Activated T-cell treated with anti-CD3 and anti-CD28 coated beads, Interleukin-2, amount 50 U/mL, for 4 hours (primary cell): ENCODE results near the gene CERS3. TPM values are rescaled to one million over a fixed set of nuclear protein-coding genes. Genes with fewer than 3 reads are reported as not detected.

ENCODE experiments used
- ATAC-seq, 2 donors: fragments of 200-7000 bp; cut with Tn5 transposase; one replicate each; pipeline ENCODE4 v1.10.0; 2021
- DNase-seq: peaks from one replicate; pipeline ENCODE4 v3.0.0-alpha.2; 2020
- H3K27me3 Mint-ChIP-seq: one replicate; pipeline ENCODE4 v1.8.0; 2021; ENCODE audit warnings: low read depth, mixed read lengths
- H3K36me3 Mint-ChIP-seq: one replicate; pipeline ENCODE4 v1.8.0; 2022; ENCODE audit warnings: mixed read lengths; ENCODE audit not compliant: insufficient read depth
- H3K4me1 Mint-ChIP-seq: one replicate; pipeline ENCODE4 v1.8.0; 2021; ENCODE audit warnings: low read depth, mixed read lengths
- H3K4me3 Mint-ChIP-seq: one replicate; pipeline ENCODE4 v1.8.0; 2021; ENCODE audit warnings: mild to moderate bottlenecking, moderate library complexity, mixed read lengths
- H3K9me3 Mint-ChIP-seq: one replicate; pipeline ENCODE4 v1.8.0; 2021; ENCODE audit warnings: mixed read lengths
- total RNA-seq, 3 donors: library from RNA; stranded (reverse); gene quantifications; one replicate each; pipeline ENCODE4 v1.2.1, GENCODE V29; 2021

CERS3 gene
- total RNA-seq, 3 donors from 2014 or later: 0.16 to 0.45 (median 0.18) TPM

DNA sequence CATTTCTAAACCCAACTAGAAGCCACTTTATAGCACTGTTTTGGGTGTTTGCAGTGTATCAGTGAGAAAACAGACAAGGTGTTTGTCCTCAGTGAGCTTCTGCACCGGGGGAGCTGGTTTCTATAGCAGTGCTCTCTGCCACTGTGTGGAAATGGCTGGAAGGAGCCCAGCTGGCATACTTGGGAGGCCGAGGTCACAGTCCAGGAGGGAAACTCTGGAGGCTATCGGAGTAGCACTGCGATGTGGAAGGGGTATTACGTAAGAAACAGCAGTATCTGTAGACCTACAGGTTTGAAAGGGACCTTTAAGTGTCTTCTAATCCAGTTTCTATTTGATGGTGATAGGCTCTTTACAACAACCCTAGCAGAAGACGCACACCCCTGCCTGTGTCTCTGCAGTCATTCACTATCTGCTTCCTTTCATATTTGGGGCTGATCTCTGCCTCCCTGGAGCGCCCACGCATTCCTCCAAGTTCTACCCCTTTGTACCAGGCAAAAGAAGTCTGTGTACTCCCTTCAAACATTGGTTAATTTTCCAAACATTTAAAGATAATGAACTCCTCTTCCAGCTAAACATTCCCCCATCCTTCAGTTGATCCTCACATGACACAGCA lies 99.5 kb downstream of the CERS3 start:
- Mint-ChIP-seq H3K4me3 (no peak overlapping the region), H3K36me3 (peaks cover 6% of the 10 kb centered on the region), H3K4me1 (no peaks in the 10 kb centered on the region), H3K27me3 (no peaks in the 10 kb centered on the region), H3K9me3 (peaks cover 8% of the 10 kb centered on the region)
- no peak for DNase-seq
- ATAC-seq: no peak

DNA sequence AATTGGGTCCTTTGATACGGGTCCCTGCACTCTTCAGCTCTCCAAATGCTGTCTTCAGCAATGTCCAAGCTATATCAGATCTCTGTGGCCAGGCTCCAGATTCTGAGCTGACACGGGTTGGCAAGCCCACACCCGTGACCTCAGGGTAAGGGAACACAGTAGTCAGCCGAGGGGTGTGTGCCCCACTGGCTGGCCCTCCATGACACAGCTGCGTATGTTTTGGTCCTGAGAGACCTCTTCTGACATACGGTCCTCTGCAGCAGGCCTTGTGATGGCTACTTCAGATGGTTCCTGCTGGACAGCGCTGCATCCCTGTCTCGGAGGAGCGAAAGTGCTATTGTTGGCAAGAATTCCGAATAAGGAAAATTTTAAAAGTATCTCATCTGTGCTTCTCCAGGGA lies 101.8 kb downstream of the CERS3 start:
- no peaks in the 10 kb centered on the region for H3K4me1 Mint-ChIP-seq
- DNase-seq (no peak), ATAC-seq (no peak)
- H3K9me3 Mint-ChIP-seq: peaks cover 14% of the 10 kb centered on the region
- H3K4me3 Mint-ChIP-seq: no peak overlapping the region
- H3K36me3 Mint-ChIP-seq: peaks cover 8% of the 10 kb centered on the region
- H3K27me3 Mint-ChIP-seq: no peaks in the 10 kb centered on the region

DNA sequence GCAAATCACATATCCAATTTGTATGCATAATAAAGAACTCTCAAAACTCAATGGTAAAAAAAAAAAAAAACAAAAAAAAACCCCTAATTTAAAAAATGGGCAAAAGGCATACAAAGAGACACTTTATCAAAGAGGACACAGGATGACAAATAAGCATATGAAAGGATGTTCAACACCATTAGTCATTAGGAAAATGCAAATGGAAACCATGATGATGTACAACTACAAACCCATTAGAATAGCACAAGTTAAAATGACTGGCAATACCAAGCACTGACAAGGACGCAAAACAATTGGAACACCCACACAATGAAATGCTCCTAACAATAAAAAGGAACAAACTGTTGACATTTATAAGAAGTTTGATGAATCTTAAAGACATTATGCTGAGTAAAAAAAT lies 123.6 kb downstream of the CERS3 start:
- Mint-ChIP-seq H3K9me3 (peaks cover 9% of the 10 kb centered on the region), H3K4me1 (peaks cover 3% of the 10 kb centered on the region), H3K4me3 (no peak overlapping the region), H3K27me3 (no peaks in the 10 kb centered on the region), H3K36me3 (peaks cover 9% of the 10 kb centered on the region)
- ATAC-seq (no peak), DNase-seq (no peak)

DNA sequence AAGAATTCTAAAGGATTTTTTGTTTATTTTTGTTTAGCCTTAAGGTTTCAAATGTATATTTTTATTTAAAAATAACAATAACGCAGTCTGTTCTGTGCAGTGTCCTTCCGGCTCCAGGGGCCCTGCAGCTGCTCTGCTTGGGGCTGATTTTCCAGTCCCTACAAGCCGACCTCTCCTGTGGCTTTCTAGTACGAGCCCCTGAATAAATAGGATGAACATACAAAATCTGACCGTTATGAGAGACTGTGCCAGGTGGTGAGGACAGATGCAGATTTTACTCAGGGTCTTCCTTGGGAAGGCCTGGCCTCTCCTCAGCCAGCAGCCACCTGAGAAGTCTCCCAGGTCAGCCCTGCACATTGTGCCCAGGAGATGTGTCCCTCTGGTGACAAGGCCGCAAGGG lies 127.8 kb downstream of the CERS3 start:
- H3K4me3 Mint-ChIP-seq: no peak overlapping the region

DNA sequence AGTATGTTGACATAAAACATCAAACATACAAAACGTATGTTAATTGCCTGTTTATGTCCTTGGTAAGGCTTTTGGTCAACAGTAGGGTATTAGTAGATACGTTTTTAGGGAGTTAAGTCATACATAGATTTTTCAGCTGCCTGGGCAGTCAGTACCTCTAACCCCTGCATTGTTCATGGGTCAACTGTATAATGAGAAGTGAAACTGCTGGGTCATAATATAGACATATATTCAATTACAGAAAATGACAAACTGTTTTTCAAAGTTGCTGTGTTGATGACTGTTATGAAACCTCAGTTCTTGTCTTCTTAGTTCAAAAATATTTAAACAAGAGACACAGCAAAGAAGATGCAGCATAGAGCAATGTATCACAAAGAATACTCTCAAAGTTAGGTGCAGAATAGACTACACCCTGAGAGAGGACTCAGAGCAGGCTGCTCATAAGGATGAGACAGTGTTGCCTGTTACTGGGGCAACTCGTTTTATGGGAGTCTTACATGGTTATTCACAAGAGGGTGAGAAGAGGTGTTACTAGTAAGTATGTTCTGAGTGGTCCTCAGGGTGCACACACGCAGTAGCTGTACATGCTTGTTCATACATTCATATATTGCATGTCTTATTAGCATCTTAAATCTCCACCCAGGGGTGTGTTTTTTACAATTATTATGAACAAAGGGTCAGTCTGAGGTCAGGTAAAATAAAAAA lies 133.9 kb downstream of the CERS3 start:
- DNase-seq (no peak), ATAC-seq (no peak)
- no peaks in the 10 kb centered on the region for H3K27me3 Mint-ChIP-seq
- no peaks in the 10 kb centered on the region for H3K36me3 Mint-ChIP-seq
- H3K4me3 Mint-ChIP-seq: no peak overlapping the region
- H3K4me1 Mint-ChIP-seq: no peaks in the 10 kb centered on the region
- no peaks in the 10 kb centered on the region for H3K9me3 Mint-ChIP-seq

More for the DNA sequence above, 127.8 kb downstream of the CERS3 start:
- no peaks in the 10 kb centered on the region for H3K27me3 Mint-ChIP-seq
- peaks cover 7% of the 10 kb centered on the region for H3K36me3 Mint-ChIP-seq
- H3K4me1 Mint-ChIP-seq: peaks cover 3% of the 10 kb centered on the region
- ATAC-seq: no peak
- no peak for DNase-seq
- H3K9me3 Mint-ChIP-seq: no peaks in the 10 kb centered on the region

DNA sequence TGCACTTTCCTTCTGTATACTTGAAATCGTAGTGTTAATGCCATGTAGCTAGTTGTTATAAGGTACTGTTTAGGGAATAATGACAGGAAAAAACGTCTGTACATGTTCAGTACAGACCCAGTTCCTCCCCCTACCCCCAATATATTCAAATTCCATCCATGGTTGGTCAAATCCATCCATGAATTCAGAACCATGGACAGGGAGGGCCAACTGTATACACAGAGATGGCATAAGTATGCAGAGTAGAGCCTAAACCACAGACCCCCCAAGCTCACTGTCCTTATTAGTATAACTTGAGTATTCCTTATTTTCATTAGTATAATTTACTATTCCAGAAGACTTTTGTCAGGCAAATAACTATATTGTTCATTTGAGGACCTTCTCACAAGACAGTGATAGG lies 135.7 kb downstream of the CERS3 start:
- H3K4me1 Mint-ChIP-seq: no peaks in the 10 kb centered on the region
- H3K4me3 Mint-ChIP-seq: no peak overlapping the region
- no peaks in the 10 kb centered on the region for H3K27me3 Mint-ChIP-seq
- ATAC-seq (no peak), DNase-seq (no peak)
- H3K9me3 Mint-ChIP-seq: no peaks in the 10 kb centered on the region
- H3K36me3 Mint-ChIP-seq: no peaks in the 10 kb centered on the region

DNA sequence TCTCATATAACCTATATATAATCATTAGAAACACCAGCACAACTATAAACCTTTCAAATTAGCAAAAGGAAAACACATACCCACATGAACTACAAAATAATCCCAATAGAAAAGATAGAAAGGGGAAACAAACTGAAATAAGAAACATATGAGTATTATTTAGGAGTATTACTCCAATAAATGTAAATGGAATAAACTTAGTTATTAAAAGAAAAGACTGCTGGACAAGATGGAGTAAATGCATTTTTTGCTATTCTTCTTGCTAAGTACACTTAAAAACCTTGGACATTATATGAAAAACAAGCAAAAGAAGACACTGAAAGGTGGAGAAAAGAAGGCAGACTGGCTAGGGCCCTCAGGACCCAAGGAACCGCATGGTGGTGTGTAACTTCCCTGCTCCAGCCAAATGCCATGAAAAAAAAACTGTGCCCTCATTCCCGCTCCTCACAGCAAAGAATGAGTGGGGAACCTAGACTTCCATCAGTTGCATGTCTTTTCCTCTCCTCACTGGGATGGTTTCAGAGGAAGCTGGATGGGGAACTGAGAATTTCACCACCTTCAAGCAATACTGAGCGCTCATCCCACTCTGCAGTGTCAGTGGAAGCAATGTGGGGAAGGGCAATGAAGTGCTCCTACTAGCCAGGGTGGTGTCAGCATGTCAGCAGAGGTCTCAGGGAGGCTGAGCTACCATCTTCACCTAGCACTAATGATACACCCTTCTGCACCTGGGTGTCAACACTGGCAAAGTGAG lies 143.3 kb downstream of the CERS3 start:
- DNase-seq: no peak

DNA sequence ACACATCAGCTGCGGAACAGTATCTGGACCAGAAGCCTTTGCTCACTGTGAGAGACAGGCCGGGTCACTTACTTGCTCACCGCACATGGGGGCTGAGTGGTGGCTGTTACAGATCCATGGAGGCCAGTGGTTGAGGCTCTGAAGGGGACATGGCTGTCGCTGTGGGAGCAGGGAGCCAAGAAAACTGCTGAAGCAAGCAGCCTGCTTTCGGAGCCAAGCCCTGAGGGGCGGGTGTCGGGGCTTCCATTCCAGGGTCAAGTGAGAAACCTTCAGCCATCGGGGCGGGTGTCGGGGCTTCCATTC lies 144.7 kb downstream of the CERS3 start:
- Mint-ChIP-seq H3K27me3 (peaks cover 14% of the 10 kb centered on the region), H3K9me3 (peaks cover 14% of the 10 kb centered on the region), H3K36me3 (peaks cover 3% of the 10 kb centered on the region), H3K4me3 (no peak overlapping the region), H3K4me1 (peaks cover 2% of the 10 kb centered on the region)
- ATAC-seq (no peak), DNase-seq (no peak)

More for the DNA sequence above, 143.3 kb downstream of the CERS3 start:
- no peak for ATAC-seq
- H3K27me3 Mint-ChIP-seq: peaks cover 12% of the 10 kb centered on the region
- H3K4me3 Mint-ChIP-seq: no peak overlapping the region
- peaks cover 2% of the 10 kb centered on the region for H3K4me1 Mint-ChIP-seq
- peaks cover 14% of the 10 kb centered on the region for H3K9me3 Mint-ChIP-seq
- H3K36me3 Mint-ChIP-seq: peaks cover 3% of the 10 kb centered on the region

DNA sequence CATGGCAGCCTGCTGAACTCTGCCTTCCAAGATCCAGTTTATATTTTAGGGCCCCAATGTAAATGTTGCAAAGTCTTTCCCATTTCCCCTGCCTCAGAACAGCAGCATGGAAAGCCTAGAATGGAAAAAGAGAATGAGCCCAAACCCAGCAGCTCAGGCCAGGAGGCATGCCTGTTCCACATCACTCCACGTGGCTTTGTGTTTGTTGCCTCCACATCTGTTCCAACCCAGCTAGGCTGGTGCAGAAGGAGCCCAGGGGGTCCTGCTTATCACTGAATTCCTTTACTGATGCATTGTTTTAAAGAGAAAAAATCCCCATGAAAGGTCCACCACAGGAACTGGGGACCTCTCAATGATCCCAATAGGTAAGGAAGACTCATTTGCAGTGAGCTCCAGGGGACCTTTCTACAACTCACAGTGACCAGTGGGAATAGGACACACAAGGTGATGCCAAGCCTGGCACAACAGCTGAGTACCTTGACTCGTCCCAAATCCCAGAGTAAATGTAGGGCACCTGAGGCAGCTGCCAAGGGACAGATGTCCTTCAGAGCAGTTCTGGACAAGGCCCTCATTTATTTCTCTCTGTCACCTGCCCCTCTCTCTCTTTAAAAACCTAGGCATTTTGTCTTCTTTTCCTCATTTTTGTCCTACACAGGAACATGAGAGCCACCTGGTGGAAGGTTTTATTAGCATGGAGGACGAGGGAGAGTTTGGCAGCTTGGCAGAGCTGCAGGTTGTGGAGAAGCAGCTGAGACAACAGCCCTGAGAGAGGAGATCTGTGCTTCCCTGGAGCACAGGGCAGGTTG lies 145.2 kb downstream of the CERS3 start:
- no peak for ATAC-seq
- Mint-ChIP-seq H3K4me3 (no peak overlapping the region), H3K4me1 (peaks cover 2% of the 10 kb centered on the region), H3K36me3 (peaks cover 3% of the 10 kb centered on the region), H3K27me3 (peaks cover 16% of the 10 kb centered on the region), H3K9me3 (peaks cover 14% of the 10 kb centered on the region)
- no peak for DNase-seq

DNA sequence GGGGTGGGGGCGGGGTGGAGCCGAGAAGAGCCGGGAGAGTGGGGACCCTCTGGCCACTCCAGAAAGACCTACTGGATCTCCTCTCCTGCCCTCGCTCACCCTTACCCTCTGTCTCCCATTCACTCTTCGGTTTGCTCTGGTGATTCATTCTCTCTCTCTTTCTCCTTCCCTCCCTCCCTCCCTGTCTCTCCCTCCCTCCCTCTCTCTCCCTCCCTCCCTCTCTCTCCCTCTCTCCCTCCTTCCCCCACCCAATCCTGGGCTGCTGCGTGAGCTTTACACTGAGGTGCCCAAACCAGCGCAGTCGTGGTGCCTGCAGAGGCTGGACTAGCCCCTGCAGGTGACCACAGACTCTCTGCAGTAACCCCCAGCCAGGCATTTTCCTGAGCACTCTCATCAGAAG lies 154.8 kb downstream of the CERS3 start:
- Mint-ChIP-seq H3K9me3 (peaks cover 17% of the 10 kb centered on the region), H3K36me3 (no peaks in the 10 kb centered on the region), H3K27me3 (peaks cover 36% of the 10 kb centered on the region), H3K4me1 (peaks cover 4% of the 10 kb centered on the region), H3K4me3 (no peak overlapping the region)
- DNase-seq (no peak), ATAC-seq (no peak)

DNA sequence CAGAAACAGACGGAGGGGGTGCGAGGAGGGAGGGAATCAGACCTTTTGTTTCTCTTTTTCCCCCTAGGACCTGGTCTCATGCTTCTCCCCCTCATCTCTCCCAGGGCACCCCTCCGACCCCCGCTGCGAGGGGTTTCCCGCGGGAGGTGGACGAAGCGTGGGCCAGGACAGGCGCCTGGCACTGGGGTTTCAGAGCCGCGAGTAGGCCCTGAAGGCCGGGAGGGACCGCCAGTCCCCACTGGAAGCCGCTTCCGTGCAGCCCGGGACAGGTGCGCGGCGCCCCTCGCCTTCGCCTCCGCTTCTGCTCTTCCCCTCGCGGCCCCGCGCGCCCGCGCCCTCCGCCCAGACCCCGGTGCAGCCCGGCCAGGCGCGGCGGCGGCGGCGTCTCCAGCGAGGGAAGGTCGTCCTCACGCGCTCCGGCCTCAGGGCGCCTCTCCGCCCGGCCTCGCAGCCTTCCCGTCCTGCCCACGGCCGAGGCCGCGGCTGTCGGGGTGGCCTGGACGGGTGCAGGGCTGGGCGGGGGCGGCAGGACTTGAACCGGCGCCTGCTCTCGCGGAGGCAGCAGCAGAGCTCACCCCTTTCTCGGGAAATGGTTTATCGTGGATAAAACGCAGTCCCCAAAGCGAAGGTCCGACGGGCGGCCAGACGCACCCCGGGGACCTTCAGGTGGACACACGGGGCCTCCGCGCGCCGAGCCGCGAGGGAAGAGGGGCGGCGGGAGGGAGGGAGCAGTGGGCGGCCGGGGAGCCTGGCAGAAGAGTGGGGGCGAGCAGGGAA lies 155.4 kb downstream of the CERS3 start:
- no peak for DNase-seq
- peaks cover 4% of the 10 kb centered on the region for H3K4me1 Mint-ChIP-seq
- peaks cover 35% of the 10 kb centered on the region for H3K27me3 Mint-ChIP-seq
- H3K9me3 Mint-ChIP-seq: peaks cover 17% of the 10 kb centered on the region
- H3K36me3 Mint-ChIP-seq: no peaks in the 10 kb centered on the region
- ATAC-seq: peak; percentile 67 to 80
- H3K4me3 Mint-ChIP-seq: no peak overlapping the region

DNA sequence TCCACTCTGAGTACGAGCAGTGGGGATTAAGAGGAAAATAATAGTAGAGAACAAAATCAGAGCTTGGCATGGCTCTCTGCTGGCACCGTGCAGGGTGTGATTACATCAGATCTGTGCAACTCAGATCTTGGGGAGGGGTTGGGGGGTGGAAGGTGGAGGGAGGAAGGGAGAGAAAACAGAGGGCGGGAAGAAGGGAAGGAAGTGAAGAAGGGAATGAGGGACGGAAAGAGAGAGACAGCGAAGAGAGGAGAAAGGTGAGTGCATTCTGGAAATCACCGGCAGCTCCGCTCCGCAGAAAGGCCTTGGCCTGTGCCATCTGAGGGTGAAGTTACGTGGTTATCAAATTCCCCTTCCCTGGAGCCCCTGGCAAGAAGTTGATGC lies 156.0 kb downstream of the CERS3 start:
- Mint-ChIP-seq H3K9me3 (peaks cover 17% of the 10 kb centered on the region), H3K4me1 (peaks cover 4% of the 10 kb centered on the region), H3K4me3 (no peak overlapping the region), H3K27me3 (peaks cover 38% of the 10 kb centered on the region), H3K36me3 (no peaks in the 10 kb centered on the region)
- ATAC-seq: peak; percentile 18 to 57
- no peak for DNase-seq

DNA sequence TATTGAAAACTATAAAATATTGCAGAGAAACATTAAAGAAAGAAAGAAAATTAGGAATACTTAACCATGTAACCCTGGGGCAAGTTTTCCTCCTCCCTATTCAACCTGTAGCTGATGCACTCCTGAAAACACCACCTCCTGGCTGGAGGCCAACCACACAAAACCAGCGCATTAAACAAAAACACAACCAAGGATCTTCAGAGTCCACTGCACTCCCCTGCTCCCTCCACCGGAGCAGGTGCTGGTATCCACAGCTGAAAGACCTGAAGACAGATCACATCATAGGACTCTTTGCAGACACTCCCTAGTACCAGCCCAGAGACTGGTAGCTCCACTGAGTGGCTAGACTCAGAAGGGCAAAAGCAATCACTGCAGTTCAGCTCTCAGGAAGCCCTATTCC lies 173.4 kb downstream of the CERS3 start:
- DNase-seq: no peak
- Mint-ChIP-seq H3K4me3 (no peak overlapping the region), H3K36me3 (no peaks in the 10 kb centered on the region), H3K4me1 (peaks cover 2% of the 10 kb centered on the region), H3K9me3 (no peaks in the 10 kb centered on the region), H3K27me3 (peaks cover 45% of the 10 kb centered on the region)
- ATAC-seq: no peak

DNA sequence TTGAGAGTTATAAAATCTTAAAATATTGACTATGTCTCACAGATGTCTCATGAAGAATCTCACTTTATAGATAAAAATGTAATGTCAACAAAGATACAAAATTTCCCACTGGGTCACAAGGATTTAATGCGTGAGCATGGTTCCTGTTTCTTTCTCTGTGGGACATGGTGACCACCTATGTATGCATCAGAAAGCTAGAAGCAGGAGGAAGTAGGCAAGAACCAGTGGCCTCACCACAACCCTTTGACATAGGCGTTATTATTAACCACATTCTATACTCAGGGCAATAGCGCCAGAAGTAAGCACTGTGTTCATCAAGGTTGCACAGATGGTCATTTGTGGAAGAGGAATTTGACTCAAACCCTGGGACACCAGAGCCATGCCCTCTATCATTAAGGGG lies 175.3 kb downstream of the CERS3 start:
- no peaks in the 10 kb centered on the region for H3K36me3 Mint-ChIP-seq
- H3K4me1 Mint-ChIP-seq: peaks cover 2% of the 10 kb centered on the region
- H3K27me3 Mint-ChIP-seq: peaks cover 36% of the 10 kb centered on the region
- no peak for ATAC-seq
- H3K4me3 Mint-ChIP-seq: no peak overlapping the region
- no peaks in the 10 kb centered on the region for H3K9me3 Mint-ChIP-seq
- no peak for DNase-seq
